Endothelial cell of umbilical vein (primary cell): ENCODE measurements around the gene KIF3B. TPM values are rescaled to one million over a fixed set of nuclear protein-coding genes. Genes with fewer than 3 reads are reported as not detected.

ENCODE experiments used
- BruUV-seq: library from RNA; stranded (reverse); fragments of 400-500 nt; replicated peaks from 2 replicates; lab custom pipeline; 2021; lab: Mats Ljungman, UMichigan
- CTCF ChIA-PET: fragments of 300-600, 350-600 bp; sonication (Branson Sonifier 250); formaldehyde crosslinking; loops from one replicate; lab custom pipeline; 2021; ENCODE audit warnings: antibody characterized with exemption, inconsistent platforms; lab: Charles Lee
- POLR2A ChIA-PET: fragments of 300-600, 350-600 bp; sonication (Branson Sonifier 250); formaldehyde crosslinking; loops from one replicate; lab custom pipeline; 2021; ENCODE audit warnings: antibody characterized with exemption, inconsistent platforms; lab: Charles Lee
- DNase-seq: peaks from one replicate; pipeline ENCODE4 v3.0.0-alpha.2; 2011; ENCODE audit warnings: low read depth, low spot score
- FAIRE-seq: peaks from 2 replicates; lab custom pipeline; 2011; peaks lifted over from hg19 to GRCh38; lab: Jason Lieb, UNC
- H2AFZ ChIP-seq: 2 replicates; pipeline ENCODE4 v1.6.0; 2012; ENCODE audit warnings: low read depth, low read length, control low read depth, inconsistent platforms
- H3K27ac ChIP-seq: 2 replicates; pipeline ENCODE4 v1.5.1; 2011; ENCODE audit warnings: low read depth, mild to moderate bottlenecking, control low read depth, low read length, moderate library complexity; ENCODE audit not compliant: insufficient read depth
- H3K27me3 ChIP-seq, 2 experiments: 2 replicates each; pipeline versions ENCODE4 v1.6.0 to v1.6.1; 2011; ENCODE audit warnings: low read length in 2 of 2, mixed read lengths in 1 of 2; ENCODE audit not compliant: control insufficient read depth in 2 of 2, insufficient read depth in 2 of 2
- H3K36me3 ChIP-seq, 2 experiments: 2 replicates in 1 of 2; 3 replicates in 1 of 2; pipeline ENCODE4 v1.5.1; 2011; ENCODE audit warnings: low read length in 2 of 2, mild to moderate bottlenecking in 1 of 2, moderate library complexity in 1 of 2; ENCODE audit not compliant: control insufficient read depth in 2 of 2, insufficient read depth in 2 of 2; ENCODE audit errors: extremely low read depth in 1 of 2
- H3K4me1 ChIP-seq: 3 replicates; pipeline ENCODE4 v1.5.1; 2011; ENCODE audit warnings: mild to moderate bottlenecking, low read length; ENCODE audit not compliant: control insufficient read depth, insufficient read depth; ENCODE audit errors: extremely low read depth
- H3K4me2 ChIP-seq: 2 replicates; pipeline ENCODE4 v1.6.1; 2011; ENCODE audit warnings: low read length, control low read depth, mixed read lengths; ENCODE audit not compliant: insufficient read depth
- H3K4me3 ChIP-seq, 3 experiments: fragments of 200-600 bp in 1 of 3; sonication (generic), shearing (Covaris generic) in 1 of 3; replicated peaks in 1 of 3; 2 replicates each; pipeline ENCODE4 v1.5.1; 2011 to 2016; ENCODE audit warnings: control low read depth in 3 of 3, low read length in 3 of 3, mild to moderate bottlenecking in 2 of 3, inconsistent platforms in 1 of 3, low read depth in 1 of 3, moderate library complexity in 1 of 3; ENCODE audit not compliant: insufficient read depth in 1 of 3
- H3K79me2 ChIP-seq: 2 replicates; pipeline ENCODE4 v1.6.0; 2012; ENCODE audit warnings: low read length, inconsistent platforms; ENCODE audit not compliant: control insufficient read depth, insufficient read depth
- H3K9ac ChIP-seq: replicated peaks from 2 replicates; pipeline ENCODE3; 2011; ENCODE audit warnings: low read length, control low read depth; ENCODE audit not compliant: insufficient read depth; ENCODE audit errors: extremely low read depth
- H3K9me1 ChIP-seq: replicated peaks from 3 replicates; pipeline ENCODE4 v1.6.0; 2011; ENCODE audit warnings: mild to moderate bottlenecking, low read length; ENCODE audit not compliant: control insufficient read depth, insufficient read depth; ENCODE audit errors: extremely low read depth
- H3K9me3 ChIP-seq: replicated peaks from 2 replicates; pipeline ENCODE4 v1.5.1; 2012; ENCODE audit warnings: low read length, inconsistent platforms; ENCODE audit not compliant: control insufficient read depth, insufficient read depth
- H4K20me1 ChIP-seq: replicated peaks from 2 replicates; pipeline ENCODE3; 2011; ENCODE audit warnings: mild to moderate bottlenecking, low read length; ENCODE audit not compliant: control insufficient read depth, insufficient read depth; ENCODE audit errors: extremely low read depth
- CTCF ChIP-seq, 2 donors: IDR thresholded peaks; 1 replicate in 1 of 2; 2 replicates in 1 of 2; pipeline ENCODE4 v1.5.1; 2011; ENCODE audit warnings: low read length in 2 of 2, mild to moderate bottlenecking in 2 of 2, moderate library complexity in 2 of 2, control low read depth in 1 of 2, inconsistent platforms in 1 of 2, low read depth in 1 of 2; ENCODE audit not compliant: insufficient read depth in 1 of 2; ENCODE audit errors: extremely low read depth in 1 of 2
- EZH2 ChIP-seq: IDR thresholded peaks from 2 replicates; pipeline ENCODE4 v1.6.1; 2012; ENCODE audit warnings: borderline replicate concordance, low read depth, mild to moderate bottlenecking, moderate library complexity, low read length, inconsistent platforms; ENCODE audit not compliant: severe bottlenecking
- FOS ChIP-seq: IDR thresholded peaks from 2 replicates; pipeline ENCODE4 v1.6.1; 2011; ENCODE audit warnings: mild to moderate bottlenecking, low read length, moderate library complexity, borderline replicate concordance; ENCODE audit not compliant: insufficient read depth
- GATA2 ChIP-seq: IDR thresholded peaks from 2 replicates; pipeline ENCODE4 v1.7.0; 2011; ENCODE audit warnings: low read depth, mild to moderate bottlenecking, moderate library complexity, mixed read lengths, low read length; ENCODE audit not compliant: insufficient read length, insufficient read depth
- JUN ChIP-seq: IDR thresholded peaks from 2 replicates; pipeline ENCODE4 v1.6.1; 2011; ENCODE audit warnings: borderline replicate concordance, low read depth; ENCODE audit not compliant: insufficient read length, insufficient read depth
- MAX ChIP-seq: IDR thresholded peaks from 2 replicates; pipeline ENCODE4 v1.6.1; 2011; ENCODE audit not compliant: insufficient read depth, insufficient read length
- MYC ChIP-seq: IDR thresholded peaks from one replicate; pipeline ENCODE4 v1.6.1; 2011; ENCODE audit warnings: mild to moderate bottlenecking, low read depth, low read length
- POLR2A ChIP-seq: IDR thresholded peaks from 2 replicates; pipeline ENCODE4 v1.6.1; 2012; ENCODE audit warnings: low read depth, mild to moderate bottlenecking, control low read depth, low read length
- POLR2AphosphoS5 ChIP-seq: IDR thresholded peaks from 2 replicates; pipeline ENCODE4 v1.6.1; 2012; ENCODE audit warnings: low read depth, mild to moderate bottlenecking, control low read depth, low read length, moderate library complexity; ENCODE audit not compliant: insufficient read depth
- dilution Hi-C: fragments of 300-500 bp; cut with MboI; formaldehyde crosslinking; loops from one replicate; pipeline ENCODE4 v1.15.0; 2019; ENCODE audit warnings: low sequenced_read_pairs; ENCODE audit not compliant: extremely low pct_ligation_motif_present
- intact Hi-C: fragments of 100-400 bp; cut with micrococcal nuclease; formaldehyde crosslinking; loops from one replicate; pipeline ENCODE4 v1.10.0; 2022
- polyA plus RNA-seq, 4 experiments: library from polyadenylated mRNA; depleted of rRNA in 3 of 4; stranded (reverse) in 3 of 4; unstranded in 1 of 4; fragments of >200 nt; gene quantifications; 2 replicates each; pipeline versions ENCODE4 v1.2.1 to v1.2.3, GENCODE V29; 2011 to 2012; ENCODE audit warnings: missing spikeins in 1 of 4
- total RNA-seq: library from RNA; stranded (reverse); gene quantifications from 2 replicates; pipeline ENCODE4 v1.2.3, GENCODE V29; 2021

Gene KIF3B
- total and polyA plus RNA-seq, 2 donors (not counting 3 experiments of a cell fraction or from before 2014, with no cell fraction given), result 14.5 to 25.1 TPM

GRCh38 chr20:32325706-32326503, 48.5 kb downstream of the KIF3B start:
- Histone ChIP-seq H3K9ac (peak overlapping the region; percentile 33), H3K4me1 (peaks cover 17% of the 10 kb centered on the region), H3K4me2 (peak overlapping the region; percentile 55), H3K27me3 (no peaks in the 10 kb centered on the region), H3K27ac (peak overlapping the region; percentile 91), H2AFZ (no peak overlapping the region), H3K9me1 (no peaks in the 10 kb centered on the region), H3K36me3 (no peaks in the 10 kb centered on the region), H3K79me2 (no peaks in the 10 kb centered on the region), H4K20me1 (no peaks in the 10 kb centered on the region), H3K9me3 (no peaks in the 10 kb centered on the region), H3K4me3 (no peak overlapping the region)
- DNase-seq, result peak; percentile 94
- POLR2A ChIA-PET, result interaction anchor here (0.7 kb wide), 1 partner anchor 334 kb away, joined by 8 read pairs; no protein-coding TSS in a partner anchor
- BruUV-seq, result TSS peak; percentile 77
- peak; percentile 78 for TF ChIP-seq JUN
- TF ChIP-seq POLR2A, result no peak
- TF ChIP-seq GATA2, result peak; percentile 93
- peak; percentile 83 for TF ChIP-seq FOS
- no peak for TF ChIP-seq EZH2
- peak; percentile 32 for TF ChIP-seq POLR2AphosphoS5
- intact Hi-C loops (loop anchor here (1.0 kb wide), 2 partner anchors 8 to 31 kb away; no protein-coding TSS in a partner anchor), dilution Hi-C loops (no loop called here)
- CTCF ChIA-PET, result no interaction called here
- peak; percentile 97 for FAIRE-seq

- H4K20me1 ChIP-seq, result no peaks in the 10 kb centered on the region
- H3K36me3 ChIP-seq, result peaks cover 0 to 5% of the 10 kb centered on the region in 2 experiments
- FAIRE-seq, result no peak
- no peaks in the 10 kb centered on the region for H3K9me3 ChIP-seq
- no peaks in the 10 kb centered on the region for H3K27me3 ChIP-seq
- H3K4me1 ChIP-seq, result peaks cover 17% of the 10 kb centered on the region
- ChIA-PET CTCF (interaction anchor here (1.1 kb wide), 1 partner anchor 9 kb away, joined by 4 read pairs; no protein-coding TSS in a partner anchor), POLR2A (no interaction called here)
- intact Hi-C loops (loop anchor here (1.0 kb wide), 2 partner anchors 8 to 31 kb away; no protein-coding TSS in a partner anchor), dilution Hi-C loops (no loop called here)
- peak overlapping the region; percentile 33 for H3K9ac ChIP-seq
- no peak overlapping the region for H3K4me3 ChIP-seq
- no peak overlapping the region for H2AFZ ChIP-seq
- peak overlapping the region; percentile 91 for H3K27ac ChIP-seq
- no peaks in the 10 kb centered on the region for H3K79me2 ChIP-seq
- TF ChIP-seq GATA2 (no peak), EZH2 (no peak), CTCF (IDR thresholded peaks at IDR 0.05; ENCODE audit: extremely low read depth in 1 of 2, insufficient read depth in 1 of 2, low read depth in 1 of 2, low read length in 2 of 2) (no peak), MAX (no peak), POLR2A (no peak), MYC (no peak)
- DNase-seq, result no peak
- BruUV-seq, result no TSS peak
- H3K4me2 ChIP-seq, result peak overlapping the region; percentile 55
- no peaks in the 10 kb centered on the region for H3K9me1 ChIP-seq
These were observed 49.0 kb downstream of the KIF3B start for GRCh38 chr20:32326504-32326845.
